ENCODE results near the gene TMEM233.

The TMEM233 gene

DNA sequence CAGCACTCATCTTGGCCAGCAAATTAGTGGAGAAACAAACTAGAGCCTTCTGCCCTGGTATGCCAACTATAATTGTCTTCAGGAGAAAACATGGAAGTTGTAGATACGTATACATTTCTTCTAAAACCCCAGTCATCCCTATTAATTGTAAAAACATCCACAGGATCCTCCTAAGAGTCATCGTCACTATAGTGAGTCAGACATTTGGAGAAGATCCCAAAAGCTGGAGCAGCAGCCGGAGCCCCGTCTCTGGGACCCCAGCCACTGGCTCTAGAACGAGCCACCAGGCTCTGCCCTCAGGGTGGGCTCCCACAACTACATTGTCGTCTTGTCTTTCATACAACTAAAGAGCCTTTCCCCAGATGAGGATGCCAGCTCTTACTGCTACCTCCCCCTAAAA, 89.8 kb downstream of the TMEM233 start:
- FAIRE-seq = no peak

DNA sequence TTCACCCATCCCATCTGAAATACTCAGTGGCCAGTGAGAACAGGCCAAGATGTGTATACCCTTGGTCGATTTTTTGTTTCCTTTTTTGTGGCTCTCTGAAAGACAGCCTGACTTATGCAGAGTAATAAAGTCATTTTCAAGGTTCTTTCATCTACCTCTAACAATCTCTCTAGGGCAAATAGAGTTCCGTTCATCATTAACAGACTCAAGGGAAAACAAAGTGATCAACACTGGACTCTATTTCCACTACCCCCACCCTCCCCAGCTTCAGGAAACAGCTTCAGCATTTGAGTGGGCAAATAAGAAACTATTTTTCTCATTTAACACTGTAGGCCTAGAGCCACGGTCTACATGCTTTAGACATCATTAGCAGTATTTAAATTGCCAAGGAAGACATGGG, 90.2 kb downstream of the TMEM233 start:
- no peak for FAIRE-seq

DNA sequence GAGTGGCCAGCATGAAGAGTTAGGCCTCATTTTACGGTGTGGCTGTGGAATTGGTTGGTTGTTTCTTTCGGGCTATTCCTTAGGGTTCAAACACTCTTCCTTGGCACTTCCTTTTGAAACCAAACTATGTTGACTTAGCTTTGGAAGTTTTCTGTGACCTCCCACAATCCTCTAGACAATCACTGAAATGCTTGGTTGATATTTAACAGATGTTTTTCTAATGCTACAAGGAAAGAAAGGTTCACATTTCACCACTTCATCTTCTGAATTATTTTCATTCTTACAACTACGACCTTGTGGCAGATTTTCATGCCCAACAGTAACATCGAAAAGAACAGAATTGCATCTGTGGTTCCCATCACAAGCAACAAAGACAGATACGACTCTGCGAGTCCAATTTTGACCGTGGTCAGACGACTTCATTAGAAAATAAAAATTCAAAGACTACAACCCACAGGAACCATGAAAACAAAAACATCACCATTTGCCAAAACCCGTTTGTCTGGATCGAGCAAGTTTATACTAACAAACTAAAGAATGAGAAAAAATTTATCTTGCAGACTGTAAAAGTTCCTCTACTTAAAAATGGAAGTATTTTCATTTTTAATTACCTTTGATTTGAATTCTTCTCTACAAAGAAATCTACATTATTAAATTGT, 91.3 kb downstream of the TMEM233 start:
- FAIRE-seq = no peak

DNA sequence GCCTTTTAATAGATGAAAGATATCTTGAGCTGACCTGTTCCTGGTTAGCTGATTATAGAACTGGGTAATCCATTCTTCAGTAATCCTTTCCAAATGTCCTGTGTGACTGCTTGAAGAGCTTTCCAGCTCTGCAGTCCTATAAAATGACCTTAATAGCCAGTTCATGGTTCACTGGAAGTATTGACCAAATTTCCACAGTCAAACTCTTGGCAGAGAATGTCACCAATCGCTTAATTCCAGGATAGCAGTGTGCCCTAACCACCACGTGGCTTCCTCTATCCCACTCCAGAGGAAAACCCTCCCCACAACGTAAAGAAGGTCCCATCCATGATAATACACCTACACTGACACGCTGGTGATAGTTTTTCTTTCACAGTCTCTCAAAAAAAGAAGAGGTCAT, 91.8 kb downstream of the TMEM233 start:
- FAIRE-seq = no peak

DNA sequence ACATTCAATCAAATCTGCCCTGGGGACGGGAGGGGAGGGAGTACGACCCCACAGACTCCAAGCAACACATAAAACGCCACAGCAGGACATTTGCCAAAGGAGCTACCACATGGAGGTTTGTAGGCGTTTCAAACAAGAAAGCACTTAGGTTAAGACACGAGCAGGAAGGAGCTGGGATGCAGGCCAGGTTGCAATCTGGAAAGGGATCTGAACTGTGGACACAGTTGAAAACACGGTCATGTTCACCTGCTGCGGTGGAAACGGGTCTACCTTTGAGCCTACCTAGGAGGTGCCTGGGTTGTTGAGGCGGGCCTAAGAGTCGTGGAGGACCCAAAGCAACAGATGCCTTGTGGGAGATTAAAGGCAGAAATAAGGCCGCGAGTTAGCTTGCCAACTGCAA, 92.8 kb downstream of the TMEM233 start:
- FAIRE-seq = no peak

DNA sequence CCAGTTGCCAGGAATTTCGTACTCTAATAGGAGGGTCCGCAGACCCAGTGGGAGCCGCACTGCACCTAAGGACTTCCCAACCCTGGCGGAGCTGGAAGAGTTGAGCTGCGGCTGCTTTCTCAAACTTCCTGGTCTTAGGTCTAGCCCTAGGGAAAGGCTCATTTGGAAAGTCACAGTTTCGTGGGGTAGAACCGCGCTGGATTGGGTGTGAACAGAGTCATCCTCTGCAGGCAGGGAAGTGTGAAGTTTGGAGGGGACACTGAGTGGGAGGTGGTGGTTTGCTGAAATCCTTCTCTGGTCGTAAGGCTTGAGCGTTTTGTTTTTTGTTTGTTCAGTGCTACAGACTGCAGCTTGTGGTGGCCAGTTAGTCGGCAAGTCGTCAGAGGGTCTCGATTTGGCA, 93.2 kb downstream of the TMEM233 start:
- no peak for FAIRE-seq

DNA sequence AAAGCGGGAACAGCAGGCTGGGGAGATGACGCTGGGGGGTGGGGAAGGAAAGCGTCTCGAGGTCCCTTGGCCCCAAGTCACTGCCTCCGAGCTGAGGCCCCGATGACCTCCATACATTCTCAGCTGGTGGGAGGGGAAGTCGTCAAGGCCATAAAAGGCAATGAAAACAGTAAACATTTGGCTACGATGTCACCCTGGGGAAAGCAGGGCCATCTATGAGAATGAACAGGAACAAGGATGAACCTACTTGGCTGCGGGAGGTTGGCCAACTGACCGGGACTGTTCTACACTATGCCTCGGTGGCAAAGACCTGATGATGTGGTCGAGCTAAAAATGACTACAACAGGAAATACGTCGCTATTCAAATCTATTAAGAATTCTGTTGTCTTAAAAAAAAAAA, 93.8 kb downstream of the TMEM233 start:
- no peak for FAIRE-seq

DNA sequence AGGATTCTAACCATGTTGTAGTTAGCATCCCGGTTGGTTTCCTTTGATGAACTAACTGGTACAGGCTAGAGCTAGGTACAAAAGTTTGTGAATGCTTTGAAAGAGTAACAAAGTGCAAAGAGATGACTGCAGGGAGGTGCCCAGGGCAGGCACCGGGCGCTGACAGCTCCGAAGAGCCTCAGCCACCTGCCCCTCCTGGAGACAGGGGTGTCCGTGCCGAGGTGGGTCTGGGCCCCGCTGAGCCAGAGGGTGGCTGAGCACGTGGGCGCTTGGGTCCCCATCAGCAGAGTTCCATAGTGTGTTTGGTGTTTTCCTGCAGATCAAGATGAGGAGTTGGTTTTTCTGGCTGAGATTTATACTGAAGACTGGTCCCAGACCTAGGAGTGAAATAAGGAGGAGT, 94.3 kb downstream of the TMEM233 start:
- FAIRE-seq = no peak

DNA sequence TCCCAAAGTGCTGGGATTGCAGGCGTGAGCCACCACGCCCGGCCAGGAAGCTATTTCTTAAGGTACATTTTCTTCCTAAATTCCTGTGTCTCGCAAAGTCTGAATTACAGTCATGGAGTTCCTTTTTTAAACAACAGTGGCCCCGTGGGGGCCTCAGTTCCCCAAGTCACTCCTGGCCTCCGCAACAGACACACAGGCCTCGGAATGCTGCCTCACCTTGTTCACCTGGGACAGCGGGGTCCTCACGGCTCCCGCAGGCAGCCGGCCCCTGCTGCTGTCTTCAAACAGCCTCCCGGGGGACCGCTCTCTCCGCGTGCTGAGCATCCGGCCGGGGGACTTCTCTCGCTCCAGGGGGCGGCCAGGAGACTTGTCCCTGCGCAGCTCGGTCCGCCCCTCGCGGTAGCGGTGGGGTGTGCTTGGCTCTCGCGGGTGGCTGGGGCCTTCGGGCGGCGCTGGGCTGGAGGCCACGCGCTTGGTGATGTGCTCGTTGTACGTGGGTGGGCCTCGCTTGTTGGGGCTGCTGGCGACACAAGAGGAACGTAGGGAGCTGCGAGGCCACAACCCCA, 96.4 kb downstream of the TMEM233 start:
- FAIRE-seq = no peak

DNA sequence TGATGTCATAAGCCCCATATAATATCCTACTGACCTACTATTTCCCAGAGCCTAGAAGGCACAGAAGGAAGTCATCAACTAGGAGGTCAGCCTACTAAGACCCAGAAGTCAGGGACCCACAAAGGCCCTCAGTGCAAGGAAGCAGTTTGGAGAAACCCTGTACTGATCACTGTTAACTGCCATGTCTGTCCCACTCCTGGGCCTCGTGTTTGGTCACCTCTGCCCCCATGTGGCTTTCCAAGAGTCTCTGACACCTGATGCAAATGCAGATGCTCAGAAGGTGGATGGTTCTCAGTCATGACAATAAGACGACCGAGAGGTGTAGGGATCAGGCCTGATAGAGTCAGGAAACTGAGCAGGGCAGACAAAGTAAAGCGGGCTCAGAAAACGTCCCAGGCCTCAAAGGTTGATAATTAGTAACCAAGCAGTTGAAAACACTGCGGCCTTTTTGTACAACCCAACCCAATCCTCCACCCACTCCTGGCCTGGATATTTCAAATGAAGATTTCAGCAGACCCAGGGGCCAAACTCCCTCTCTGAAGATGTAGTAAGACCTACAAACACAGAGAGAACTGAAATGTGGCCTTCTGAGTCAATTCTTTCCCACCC, 97.7 kb downstream of the TMEM233 start:
- FAIRE-seq = no peak

DNA sequence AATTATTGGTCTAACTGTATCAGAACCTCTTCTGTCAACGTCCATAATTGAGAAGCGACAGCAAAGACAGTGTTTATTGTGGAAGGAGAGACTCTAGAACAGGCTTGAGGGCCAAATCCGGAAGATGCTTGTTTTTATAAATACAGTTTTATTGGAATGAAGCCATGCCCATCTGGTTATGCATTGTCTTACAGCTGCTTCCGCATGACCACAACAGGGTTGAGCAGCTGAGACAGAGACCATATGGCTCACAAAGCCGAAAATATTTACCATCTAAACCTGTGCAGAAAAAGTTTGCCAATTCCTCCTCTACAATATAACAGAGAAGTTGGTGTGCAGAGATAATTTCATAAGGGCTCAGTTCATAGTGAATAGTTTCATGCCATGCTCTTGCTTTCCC, 98.8 kb downstream of the TMEM233 start:
- no peak for FAIRE-seq
